IPS DF 4.7 (cell line): ENCODE data around the gene SYT4.

ENCODE experiments used
- DNase-seq: peaks from one replicate; pipeline ENCODE4 v3.0.0-alpha.2; 2013; ENCODE audit warnings: low spot score; ENCODE audit errors: extremely low read depth

SYT4 gene

GRCh38 chr18:43222501-43222900 lies 54.8 kb downstream of the SYT4 start:
- DNase-seq, result no peak

GRCh38 chr18:43220691-43221090 lies 56.6 kb downstream of the SYT4 start:
- DNase-seq, result no peak
